LNCaP clone FGC (cell line): Measurements from ENCODE around the gene TIMD4.

Source experiments
- DNase-seq: peaks from one replicate; pipeline ENCODE4 v3.0.0-alpha.2; 2011; ENCODE audit warnings: low read depth
- H3K4me3 ChIP-seq: 2 replicates; pipeline ENCODE4 v1.5.1; 2011; ENCODE audit warnings: mild to moderate bottlenecking, low read depth, low read length, control low read depth
- TF ChIP-seq, protein P1 (sequence below): IDR thresholded peaks from 2 replicates; pipeline ENCODE4 v1.5.1; 2012; ENCODE audit warnings: mild to moderate bottlenecking; ENCODE audit not compliant: control insufficient read depth, insufficient read depth; ENCODE audit errors: extremely low read depth

The TIMD4 gene

DNA sequence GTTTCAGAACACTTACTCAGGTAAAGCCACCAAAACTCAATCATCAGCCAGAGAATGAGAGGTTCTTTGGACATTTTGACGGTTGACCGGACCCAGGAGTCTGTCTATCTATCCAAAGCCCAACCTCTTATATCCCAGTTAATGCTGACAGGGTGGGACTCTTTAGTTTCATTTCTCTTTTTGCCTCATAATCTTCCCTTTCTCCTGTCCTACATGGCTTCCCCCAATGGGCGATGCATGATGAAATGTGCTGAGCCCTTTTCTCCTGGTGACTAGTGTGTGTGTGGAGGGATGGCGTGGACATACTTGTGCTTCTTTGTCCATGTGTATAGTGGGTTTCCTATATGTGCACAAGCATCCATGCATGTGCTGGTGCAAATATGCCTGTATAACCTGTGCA is at the start of gene TIMD4:
TSS of gene TIMD4 (minus strand) at position 102 of the 400 bp plus-strand sequence. CDS start at position 74, 28 bp downstream.
- no peak for DNase-seq
- TF ChIP-seq, protein P1, sequence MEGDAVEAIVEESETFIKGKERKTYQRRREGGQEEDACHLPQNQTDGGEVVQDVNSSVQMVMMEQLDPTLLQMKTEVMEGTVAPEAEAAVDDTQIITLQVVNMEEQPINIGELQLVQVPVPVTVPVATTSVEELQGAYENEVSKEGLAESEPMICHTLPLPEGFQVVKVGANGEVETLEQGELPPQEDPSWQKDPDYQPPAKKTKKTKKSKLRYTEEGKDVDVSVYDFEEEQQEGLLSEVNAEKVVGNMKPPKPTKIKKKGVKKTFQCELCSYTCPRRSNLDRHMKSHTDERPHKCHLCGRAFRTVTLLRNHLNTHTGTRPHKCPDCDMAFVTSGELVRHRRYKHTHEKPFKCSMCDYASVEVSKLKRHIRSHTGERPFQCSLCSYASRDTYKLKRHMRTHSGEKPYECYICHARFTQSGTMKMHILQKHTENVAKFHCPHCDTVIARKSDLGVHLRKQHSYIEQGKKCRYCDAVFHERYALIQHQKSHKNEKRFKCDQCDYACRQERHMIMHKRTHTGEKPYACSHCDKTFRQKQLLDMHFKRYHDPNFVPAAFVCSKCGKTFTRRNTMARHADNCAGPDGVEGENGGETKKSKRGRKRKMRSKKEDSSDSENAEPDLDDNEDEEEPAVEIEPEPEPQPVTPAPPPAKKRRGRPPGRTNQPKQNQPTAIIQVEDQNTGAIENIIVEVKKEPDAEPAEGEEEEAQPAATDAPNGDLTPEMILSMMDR = no peak
- H3K4me3 ChIP-seq = no peak within 1 kb of the TSS

DNA sequence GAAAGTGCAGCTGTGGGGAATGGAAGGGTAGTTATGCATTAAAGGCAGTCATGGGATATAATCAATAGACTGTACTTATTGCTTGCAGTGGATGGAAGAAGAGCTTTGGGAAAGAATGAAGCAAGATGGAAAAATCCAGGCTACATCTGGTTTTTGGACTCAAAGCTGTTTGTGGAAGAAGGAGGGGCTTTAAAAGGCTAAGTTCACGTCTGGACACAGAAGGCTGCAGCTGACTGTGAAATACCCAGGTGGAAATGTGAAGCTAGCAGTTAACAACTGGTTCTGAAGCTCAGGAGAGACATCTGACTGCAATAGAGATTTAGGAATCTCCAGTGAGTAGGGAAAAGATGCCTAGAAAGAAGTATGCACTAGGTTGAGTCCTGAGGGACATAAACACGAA is 43.2 kb upstream of the TIMD4 start:
- TF ChIP-seq, protein P1 = no peak

DNA sequence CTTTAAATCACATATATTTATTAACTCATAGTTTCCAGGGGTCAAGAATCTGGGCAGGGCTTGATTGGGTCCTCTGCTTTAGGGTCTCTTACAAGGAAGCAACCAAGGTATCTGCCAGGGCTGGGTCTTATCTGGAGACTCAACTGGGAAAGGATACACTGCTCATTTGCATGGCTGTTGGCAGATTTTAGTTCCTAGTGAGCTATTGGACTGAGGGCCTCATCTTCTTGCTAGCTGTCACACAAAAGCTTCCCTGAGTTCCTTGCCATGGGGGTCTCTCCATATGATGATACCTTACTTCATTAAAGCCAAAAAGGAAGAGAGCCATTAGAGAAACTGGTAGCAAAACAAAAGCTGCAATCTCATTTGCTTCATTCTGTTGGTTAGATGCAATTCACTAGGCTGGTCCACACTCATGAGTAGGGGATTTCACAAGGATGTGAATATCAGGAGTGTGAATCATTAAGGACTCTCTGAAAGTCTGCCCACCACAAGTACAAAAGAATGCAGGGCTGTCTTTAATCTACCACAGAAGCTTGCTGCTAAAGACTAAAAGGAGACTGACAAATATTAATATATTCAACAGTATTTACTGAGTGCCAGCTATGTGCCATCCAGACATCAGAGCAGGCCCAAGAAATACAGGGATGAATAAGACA is 42.0 kb upstream of the TIMD4 start:
- H3K4me3 ChIP-seq = no peak overlapping the region
- DNase-seq = no peak
- TF ChIP-seq, protein P1 = no peak

More for the DNA sequence above, 43.2 kb upstream of the TIMD4 start:
- H3K4me3 ChIP-seq = no peak overlapping the region
- no peak for DNase-seq

- no peak for DNase-seq
- TF ChIP-seq, protein P1 = no peak
- H3K4me3 ChIP-seq = no peak overlapping the region
Measured at GRCh38 chr5:156991714-156992113, 28.7 kb upstream of the TIMD4 start.

GRCh38 chr5:156984064-156984463 is 21.0 kb upstream of the TIMD4 start:
- DNase-seq = no peak
- no peak overlapping the region for H3K4me3 ChIP-seq
- TF ChIP-seq, protein P1 = no peak

DNA sequence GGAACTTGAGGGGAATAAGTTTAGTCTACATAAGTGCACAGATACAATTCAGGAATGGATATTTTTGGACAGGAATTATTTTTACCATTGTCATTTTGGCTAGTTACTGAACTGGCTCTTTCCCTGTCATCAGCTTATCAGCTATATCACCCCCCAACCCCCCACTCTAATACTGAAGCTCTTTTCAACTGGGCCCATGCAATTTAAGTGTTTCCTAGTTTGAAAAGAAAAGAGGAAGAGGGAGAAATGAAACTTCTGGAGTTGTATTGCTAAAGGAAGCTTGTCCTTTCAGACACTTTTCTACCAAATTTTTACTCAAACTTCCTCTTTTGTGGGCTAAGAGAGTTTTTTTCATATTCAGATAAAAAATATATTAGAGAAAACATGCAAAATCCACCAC is 18.5 kb upstream of the TIMD4 start:
- TF ChIP-seq, protein P1 = no peak
- no peak for DNase-seq
- no peak overlapping the region for H3K4me3 ChIP-seq

GRCh38 chr5:156974328-156974727 is 11.3 kb upstream of the TIMD4 start:
- H3K4me3 ChIP-seq = no peak overlapping the region
- TF ChIP-seq, protein P1 = no peak
- no peak for DNase-seq
